Measurements from ENCODE around the gene LRRK1.

Gene LRRK1

GRCh38 chr15:100918034-100918689 lies 995 bp upstream of the LRRK1 start:
- peak; percentile 51 for DNase-seq

- no peak for DNase-seq
Measured at GRCh38 chr15:100919481-100920405, 586 bp downstream of the LRRK1 start.

DNA sequence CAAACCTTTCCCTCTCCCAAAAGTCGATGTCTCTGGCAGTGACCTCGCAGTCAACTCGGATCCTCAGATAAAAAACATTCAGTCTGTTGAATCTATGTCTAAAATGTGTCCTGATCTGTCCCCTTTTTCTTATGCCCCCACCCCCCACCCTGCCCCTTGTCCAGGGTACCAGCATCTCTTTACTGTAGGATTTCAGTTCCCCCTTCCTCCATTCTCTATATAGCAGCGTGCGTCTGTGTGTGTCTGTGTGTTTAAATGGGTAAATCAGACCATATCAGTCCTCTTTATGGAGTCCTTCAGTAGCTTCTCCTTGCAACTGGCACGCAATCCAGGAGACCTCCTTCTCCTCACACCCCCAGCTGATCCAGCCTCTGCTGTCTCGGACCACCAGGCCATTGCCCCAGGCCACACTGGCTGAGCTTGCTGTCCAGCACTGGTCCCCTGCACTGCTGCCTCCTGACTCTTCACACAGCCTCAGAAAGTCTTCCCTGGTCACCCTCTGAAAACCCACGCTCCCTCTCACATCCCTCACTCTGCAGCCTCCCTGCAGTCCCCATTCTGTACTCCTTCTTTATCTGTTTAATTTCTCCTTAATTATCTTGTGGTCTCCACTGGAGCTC lies 1.5 kb downstream of the LRRK1 start:
- no peak for DNase-seq

DNA sequence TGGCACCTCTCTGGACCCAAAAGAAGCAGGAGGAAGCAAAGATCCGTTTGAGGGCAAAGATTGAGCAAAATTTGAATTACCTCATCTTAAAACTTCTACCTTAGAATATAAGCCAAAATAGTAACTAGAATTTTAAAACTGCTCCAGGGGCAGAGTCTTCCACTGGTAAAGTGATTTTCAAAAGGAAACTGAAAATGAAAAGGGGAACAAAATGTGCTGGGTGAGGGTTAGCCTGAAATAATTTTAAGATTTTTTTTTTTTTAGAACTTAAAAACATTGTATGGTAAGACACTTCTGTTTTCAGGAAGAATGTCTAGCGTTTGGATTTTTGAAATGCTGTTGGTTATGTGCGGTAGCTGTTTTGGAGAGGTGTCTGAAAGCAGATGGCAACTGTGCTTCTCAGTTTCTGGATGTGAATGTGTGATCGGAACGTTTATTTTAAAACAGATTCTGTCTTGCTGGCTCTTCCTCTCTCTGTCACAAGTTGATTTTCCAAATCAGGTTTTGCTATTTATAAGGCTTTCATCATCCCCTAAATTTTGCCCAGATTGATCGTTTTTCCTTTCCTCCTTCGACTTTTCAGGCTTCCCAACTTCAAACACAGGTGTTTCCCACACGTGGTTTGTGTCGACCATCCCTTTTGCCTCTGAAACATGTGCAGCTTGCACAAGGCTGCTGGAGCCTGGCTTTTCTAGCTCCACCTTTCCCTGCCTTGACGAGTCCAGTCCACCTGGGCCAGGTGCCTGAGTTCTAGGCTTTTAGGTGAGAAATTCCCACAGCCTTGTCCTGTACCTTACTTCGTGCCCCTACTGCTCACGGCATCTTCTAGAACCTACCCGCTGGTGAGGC lies 3.3 kb downstream of the LRRK1 start:
- no peak for DNase-seq

GRCh38 chr15:100923076-100923475 lies 3.9 kb downstream of the LRRK1 start:
- no peak for DNase-seq

- DNase-seq, result no peak
Measured at GRCh38 chr15:100923902-100924301, 4.7 kb downstream of the LRRK1 start.

DNA sequence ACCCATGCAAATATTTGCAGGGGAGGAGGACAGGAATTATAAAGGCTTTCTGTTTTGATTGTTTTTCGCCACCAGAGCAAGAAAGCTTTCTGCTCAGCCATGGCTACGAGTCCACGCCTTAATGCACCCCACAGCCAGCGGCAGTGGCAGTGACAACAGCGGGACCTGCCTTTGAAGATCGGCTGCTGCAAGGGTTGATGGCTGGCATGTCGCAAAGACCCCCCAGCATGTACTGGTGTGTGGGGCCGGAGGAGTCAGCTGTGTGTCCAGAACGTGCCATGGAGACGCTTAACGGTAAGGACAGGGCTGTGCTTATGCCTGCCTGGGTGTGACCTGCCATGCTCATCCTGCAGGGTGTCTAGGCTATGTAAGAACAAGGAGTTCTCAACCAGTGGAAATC lies 5.3 kb downstream of the LRRK1 start:
- DNase-seq, result no peak

- no peak for DNase-seq
Measured at GRCh38 chr15:100925480-100925879, 6.3 kb downstream of the LRRK1 start.

GRCh38 chr15:100926258-100926657 lies 7.1 kb downstream of the LRRK1 start:
- DNase-seq, result no peak

GRCh38 chr15:100926971-100927756 lies 8.0 kb downstream of the LRRK1 start:
- DNase-seq, result no peak

DNA sequence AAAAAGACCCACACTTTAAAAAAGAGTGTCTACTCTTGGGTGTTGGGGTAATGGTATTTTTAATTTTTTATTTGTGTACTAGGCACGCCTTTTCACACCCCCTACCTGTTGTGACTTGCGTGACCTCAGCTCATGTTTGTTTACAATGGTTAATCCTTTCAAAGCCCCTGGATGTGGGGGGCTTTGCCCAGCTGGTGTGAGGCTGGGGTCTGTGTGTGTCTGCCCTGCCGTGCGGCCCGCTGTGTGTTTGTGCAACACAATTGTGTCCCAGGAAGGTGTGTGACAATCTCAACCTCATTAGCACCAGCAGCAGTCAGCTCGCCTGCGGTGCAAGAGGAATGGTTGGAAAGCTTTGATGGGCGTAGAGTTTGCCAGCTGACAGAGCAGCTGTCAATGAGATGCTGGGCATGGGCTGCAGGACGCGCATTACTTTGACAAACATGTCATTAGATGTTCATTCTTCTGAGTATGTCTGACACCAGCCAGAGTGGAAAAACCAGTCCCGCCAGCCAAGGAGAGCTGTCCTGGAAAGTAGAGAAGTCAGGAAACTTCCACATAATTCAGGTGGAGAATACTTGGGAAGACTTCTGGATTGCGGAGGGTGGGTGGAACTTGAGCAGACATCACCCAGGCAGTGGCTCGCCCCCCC lies 9.6 kb downstream of the LRRK1 start:
- peak; percentile 61 for DNase-seq

DNA sequence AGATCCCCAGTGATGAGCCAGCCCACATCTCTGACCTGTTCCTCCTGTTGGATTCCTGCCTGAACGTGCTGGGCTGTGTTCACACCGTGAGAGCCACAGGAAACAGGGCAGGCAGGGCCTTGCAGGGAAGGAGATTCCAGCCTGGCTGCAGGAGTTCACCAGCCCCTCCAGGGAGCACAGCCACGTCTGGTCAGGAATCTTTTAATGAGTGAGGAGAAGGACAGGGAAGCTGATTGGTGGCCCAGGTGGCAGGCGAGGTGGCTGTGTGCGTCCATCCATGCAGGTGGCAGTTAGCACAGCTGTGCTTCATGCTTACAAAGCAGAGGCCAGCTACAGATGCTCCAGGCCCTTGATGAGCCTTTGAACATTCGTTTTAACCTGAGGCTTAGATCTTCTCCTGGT lies 10.5 kb downstream of the LRRK1 start:
- DNase-seq, result peak; percentile 50

GRCh38 chr15:100930306-100930848 lies 11.2 kb downstream of the LRRK1 start:
- no peak for DNase-seq

DNA sequence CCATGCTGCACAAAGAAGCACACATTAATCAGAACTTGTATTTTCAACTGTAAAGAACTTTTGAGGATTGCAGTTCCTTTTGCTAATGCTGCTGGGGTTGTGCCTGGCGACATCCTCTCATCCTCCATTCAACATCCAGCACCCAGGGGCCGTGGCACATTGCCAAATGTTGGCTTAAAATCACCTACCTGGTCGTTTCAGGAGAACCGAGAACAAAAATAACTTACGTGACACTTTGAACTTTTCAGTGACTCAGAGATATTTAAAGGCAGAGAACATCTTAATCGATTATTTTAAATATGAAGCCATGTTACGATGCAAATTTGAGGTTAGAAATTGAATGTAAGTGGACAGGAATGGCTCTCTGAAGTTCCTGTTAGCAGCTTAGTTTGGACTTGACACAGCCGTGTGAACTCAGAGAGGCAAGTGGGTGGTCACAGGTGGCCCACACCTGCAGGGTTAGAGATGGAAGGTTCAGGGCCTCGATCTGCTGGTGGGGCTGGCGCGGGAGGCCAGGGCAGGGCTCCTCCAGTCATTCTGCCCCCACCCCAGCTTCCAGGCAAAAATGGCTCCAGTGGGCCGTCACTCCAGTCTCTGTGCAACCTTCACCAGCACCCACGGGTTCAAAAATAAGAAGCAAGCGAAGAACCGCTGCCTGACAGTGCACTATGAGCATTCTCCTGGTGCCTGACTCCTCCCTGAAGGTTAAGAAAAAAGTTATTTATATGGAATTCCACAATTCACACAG lies 12.2 kb downstream of the LRRK1 start:
- no peak for DNase-seq

GRCh38 chr15:100932676-100933348 lies 13.7 kb downstream of the LRRK1 start:
- DNase-seq, result no peak

- DNase-seq, result no peak
Measured at GRCh38 chr15:100934166-100934565, 15.0 kb downstream of the LRRK1 start.

DNA sequence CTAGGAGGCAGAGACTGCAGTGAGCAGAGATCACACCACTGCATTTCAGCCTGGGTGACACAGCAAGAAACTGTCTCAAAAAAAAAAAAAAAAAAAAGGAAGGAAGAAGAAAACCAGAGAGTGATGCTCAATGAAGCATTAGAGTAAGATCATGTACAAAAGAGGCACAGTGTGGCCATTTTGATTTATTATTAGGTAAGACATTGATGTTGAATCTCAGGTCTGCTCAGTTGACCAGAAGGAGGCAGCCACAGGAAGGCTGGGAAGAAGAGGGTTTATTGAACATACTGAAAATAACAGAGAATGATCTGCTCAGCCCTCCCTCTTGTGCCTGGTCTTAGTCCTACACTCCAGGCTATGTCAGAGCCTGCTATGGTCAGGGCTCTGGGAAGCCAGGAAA lies 15.6 kb downstream of the LRRK1 start:
- no peak for DNase-seq

DNA sequence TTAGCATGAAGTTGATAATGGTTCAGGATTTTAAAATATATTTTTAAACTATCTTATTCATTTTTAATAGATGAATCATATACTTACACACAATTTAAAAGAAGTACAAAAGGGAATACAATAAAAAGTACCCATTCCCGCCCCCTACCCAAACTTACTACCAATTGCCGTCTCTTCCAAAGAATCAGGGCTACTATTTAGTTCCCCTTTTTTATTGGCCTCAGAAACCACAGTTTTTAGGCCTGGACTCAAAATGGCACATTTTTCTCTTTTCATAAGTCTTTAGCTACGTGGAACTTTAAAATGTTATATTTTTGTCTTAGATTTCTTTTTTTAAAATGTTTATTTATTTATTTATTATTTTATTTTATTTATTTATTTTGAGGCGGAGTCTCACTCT lies 18.0 kb downstream of the LRRK1 start:
- DNase-seq, result no peak

GRCh38 chr15:100939791-100940190 lies 20.6 kb downstream of the LRRK1 start:
- no peak for DNase-seq
